OCI-LY1 (cell line): ENCODE measurements around the gene DYTN.

Experiments used
- H2AFZ ChIP-seq: fragments of 200-600 bp; sonication (generic), shearing (Covaris generic); 2 replicates; pipeline ENCODE4 v1.6.0; 2014; ENCODE audit warnings: antibody characterized with exemption, mild to moderate bottlenecking, low read length
- H3F3A ChIP-seq: fragments of 200-600 bp; sonication (generic), shearing (Covaris generic); 2 replicates; pipeline ENCODE4 v1.6.0; 2014; ENCODE audit warnings: mild to moderate bottlenecking, antibody characterized with exemption, low read length, moderate library complexity; ENCODE audit not compliant: insufficient read depth
- H3K27ac ChIP-seq: fragments of 200-600 bp; sonication (generic); 2 replicates; pipeline ENCODE4 v1.5.1; 2014; ENCODE audit warnings: low read length, mixed run types, mild to moderate bottlenecking, low read depth; ENCODE audit not compliant: poor library complexity, severe bottlenecking
- H3K27me3 ChIP-seq: fragments of 200-600 bp; sonication (generic); 2 replicates; pipeline ENCODE4 v1.6.0; 2014; ENCODE audit warnings: antibody characterized with exemption, mild to moderate bottlenecking, low read length, moderate library complexity; ENCODE audit not compliant: insufficient read depth
- H3K36me3 ChIP-seq: fragments of 200-600 bp; sonication (generic); 2 replicates; pipeline ENCODE4 v1.6.1; 2014; ENCODE audit warnings: mild to moderate bottlenecking, antibody characterized with exemption, low read length, moderate library complexity, mixed read lengths; ENCODE audit not compliant: insufficient read depth
- H3K4me1 ChIP-seq: fragments of 200-600 bp; sonication (generic); 2 replicates; pipeline ENCODE4 v1.5.1; 2014; ENCODE audit warnings: mild to moderate bottlenecking, low read length, moderate library complexity; ENCODE audit not compliant: insufficient read depth, severe bottlenecking
- H3K4me2 ChIP-seq: fragments of 200-600 bp; sonication (generic), shearing (Covaris generic); 2 replicates; pipeline ENCODE4 v1.6.1; 2014; ENCODE audit warnings: low read length
- H3K4me3 ChIP-seq: fragments of 200-600 bp; sonication (generic); 2 replicates; pipeline ENCODE4 v1.5.1; 2014; ENCODE audit warnings: low read length, low read depth, mild to moderate bottlenecking, mixed read lengths; ENCODE audit not compliant: poor library complexity, severe bottlenecking
- H3K79me2 ChIP-seq: fragments of 200-600 bp; shearing (Covaris generic); 2 replicates; pipeline ENCODE4 v1.6.1; 2016; ENCODE audit warnings: mixed run types, low read length, mixed read lengths; ENCODE audit not compliant: insufficient read depth
- H3K9ac ChIP-seq: fragments of 200-600 bp; sonication (generic), shearing (Covaris generic); 2 replicates; pipeline ENCODE4 v1.6.1; 2014; ENCODE audit warnings: mild to moderate bottlenecking, low read length, mixed read lengths
- H3K9me2 ChIP-seq: fragments of 200-600 bp; sonication (generic), shearing (Covaris generic); 2 replicates; pipeline ENCODE4 v1.6.1; 2014; ENCODE audit warnings: low read depth, mild to moderate bottlenecking, low read length, mixed read lengths
- H3K9me3 ChIP-seq: fragments of 200-600 bp; shearing (Covaris generic); 2 replicates; pipeline ENCODE4 v1.6.1; 2014; ENCODE audit warnings: low read length, mixed read lengths
- H4K20me1 ChIP-seq: fragments of 200-600 bp; sonication (generic), shearing (Covaris generic); 2 replicates; pipeline ENCODE4 v1.6.0; 2016; ENCODE audit warnings: mild to moderate bottlenecking, low read length; ENCODE audit not compliant: insufficient read depth
- CTCF ChIP-seq: fragments of 200-600 bp; sonication (generic), shearing (Covaris generic); IDR thresholded peaks from 2 replicates; pipeline ENCODE4 v1.5.1; 2017; ENCODE audit warnings: mild to moderate bottlenecking, antibody characterized with exemption, low read length, moderate library complexity, mixed read lengths
- EZH2 ChIP-seq: fragments of 200-600 bp; sonication (generic), shearing (Covaris generic); IDR thresholded peaks from 2 replicates; pipeline ENCODE4 v1.8.0; 2017; ENCODE audit warnings: borderline replicate concordance, mixed run types, mild to moderate bottlenecking, antibody characterized with exemption, low read length, moderate library complexity, mixed read lengths

The DYTN gene

DNA sequence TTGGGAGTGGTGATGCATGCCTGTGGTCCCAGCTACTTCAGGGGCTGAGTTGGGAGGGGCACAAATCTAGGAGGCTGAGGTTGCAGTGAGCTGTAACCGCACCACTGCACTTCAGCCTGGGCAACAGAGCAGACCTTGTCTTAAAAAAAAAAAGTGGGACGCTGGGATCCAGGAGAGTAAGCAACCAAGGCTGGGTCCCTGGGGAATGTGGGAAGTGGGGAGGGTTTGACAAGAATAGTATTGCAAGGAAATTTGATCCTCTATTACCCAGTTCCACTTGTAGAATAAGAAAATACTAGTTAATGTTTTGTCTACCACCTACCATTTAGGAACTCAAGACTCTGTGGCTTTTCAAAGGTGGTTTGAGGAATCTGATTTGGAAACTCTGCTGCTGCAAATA lies 21.1 kb upstream of the DYTN start:
- Histone ChIP-seq H3K27ac (no peak overlapping the region), H3K79me2 (no peaks in the 10 kb centered on the region), H3K9ac (no peak overlapping the region), H3K27me3 (no peaks in the 10 kb centered on the region), H2AFZ (no peak overlapping the region), H3K4me2 (no peak overlapping the region), H3K4me3 (no peak overlapping the region), H3K36me3 (no peaks in the 10 kb centered on the region), H3K9me2 (no peaks in the 10 kb centered on the region), H3K4me1 (no peaks in the 10 kb centered on the region), H3F3A (no peaks in the 10 kb centered on the region), H3K9me3 (no peaks in the 10 kb centered on the region), H4K20me1 (no peaks in the 10 kb centered on the region)
- TF ChIP-seq EZH2 (no peak), CTCF (no peak)

DNA sequence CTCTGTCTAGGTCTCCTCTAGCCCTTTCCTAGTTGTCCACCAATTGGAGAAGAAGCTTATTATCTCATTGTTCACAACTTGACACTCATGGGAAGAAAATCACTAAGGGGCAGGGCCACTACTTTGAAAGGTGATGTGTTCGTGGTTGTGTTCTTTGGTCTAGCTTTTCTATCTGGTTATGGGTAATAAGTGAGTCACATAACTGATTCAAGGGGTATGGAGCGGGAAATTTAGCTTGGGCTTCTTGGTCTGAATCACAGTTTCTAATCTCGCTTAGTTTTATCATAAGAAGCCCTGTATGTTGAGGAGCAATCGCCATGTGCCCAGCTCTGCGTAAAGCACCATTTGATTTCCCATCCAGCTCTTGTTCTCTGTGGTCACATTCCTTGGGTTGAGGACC lies 18.7 kb upstream of the DYTN start:
- Histone ChIP-seq H3K79me2 (no peaks in the 10 kb centered on the region), H3K4me1 (no peaks in the 10 kb centered on the region), H3K9me2 (no peaks in the 10 kb centered on the region), H3K36me3 (no peaks in the 10 kb centered on the region), H3K9ac (no peak overlapping the region), H3K27ac (no peak overlapping the region), H3K27me3 (no peaks in the 10 kb centered on the region), H4K20me1 (no peaks in the 10 kb centered on the region), H3K9me3 (no peaks in the 10 kb centered on the region), H3K4me2 (no peak overlapping the region), H2AFZ (no peak overlapping the region), H3K4me3 (no peak overlapping the region), H3F3A (no peaks in the 10 kb centered on the region)
- TF ChIP-seq CTCF = no peak
- no peak for TF ChIP-seq EZH2

GRCh38 chr2:206733341-206733740 lies 15.1 kb upstream of the DYTN start:
- Histone ChIP-seq H3K79me2 (no peaks in the 10 kb centered on the region), H3F3A (no peaks in the 10 kb centered on the region), H3K27me3 (no peaks in the 10 kb centered on the region), H4K20me1 (no peaks in the 10 kb centered on the region), H3K9ac (no peak overlapping the region), H3K9me3 (no peaks in the 10 kb centered on the region), H3K27ac (no peak overlapping the region), H3K36me3 (no peaks in the 10 kb centered on the region), H3K4me3 (no peak overlapping the region), H3K4me1 (no peaks in the 10 kb centered on the region), H2AFZ (no peak overlapping the region), H3K4me2 (no peak overlapping the region), H3K9me2 (no peaks in the 10 kb centered on the region)
- TF ChIP-seq CTCF (no peak), EZH2 (no peak)
